H1 (cell line): ENCODE results near the gene CEACAM1. TPM values are rescaled to one million over a fixed set of nuclear protein-coding genes. Genes with fewer than 3 reads are reported as not detected.

Experiments
- CTCF ChIA-PET: fragments of 300-600 bp; sonication (Branson Sonifier 250); formaldehyde crosslinking; loops from one replicate; lab custom pipeline; 2021; ENCODE audit not compliant: partially characterized antibody; lab: Charles Lee
- POLR2A ChIA-PET: fragments of 300-600 bp; sonication (Branson Sonifier 250); formaldehyde crosslinking; loops from one replicate; lab custom pipeline; 2021; ENCODE audit warnings: inconsistent platforms; ENCODE audit not compliant: partially characterized antibody; lab: Charles Lee
- DNase-seq, 2 experiments: peaks; one replicate each; pipeline versions ENCODE4 v3.0.0 to v3.0.0-alpha.2; 2010 to 2022; ENCODE audit warnings: low spot score in 2 of 2, low read depth in 1 of 2, mixed read lengths in 1 of 2
- FAIRE-seq: peaks from 2 replicates; lab custom pipeline; 2011; peaks lifted over from hg19 to GRCh38; lab: Jason Lieb, UNC
- H2AFZ ChIP-seq: 2 replicates; pipeline ENCODE4 v1.8.1; 2012; ENCODE audit warnings: low read length, inconsistent platforms
- H2AK5ac ChIP-seq: 2 replicates; pipeline ENCODE4 v1.6.1; 2013; ENCODE audit warnings: low read depth, low read length
- H2BK120ac ChIP-seq: replicated peaks from 2 replicates; pipeline ENCODE3; 2013; ENCODE audit warnings: low read depth, low read length, inconsistent platforms
- H2BK12ac ChIP-seq: 2 replicates; pipeline ENCODE4 v1.6.1; 2013; ENCODE audit warnings: low read depth, low read length
- H2BK15ac ChIP-seq: 2 replicates; pipeline ENCODE4 v1.6.1; 2013; ENCODE audit warnings: low read length
- H2BK20ac ChIP-seq: 2 replicates; pipeline ENCODE4 v1.6.1; 2013; ENCODE audit warnings: low read length
- H2BK5ac ChIP-seq: 2 replicates; pipeline ENCODE4 v1.6.1; 2013; ENCODE audit warnings: low read depth, low read length
- H3K14ac ChIP-seq: 2 replicates; pipeline ENCODE4 v1.6.1; 2013; ENCODE audit warnings: inconsistent platforms; ENCODE audit not compliant: insufficient read length
- H3K18ac ChIP-seq: 2 replicates; pipeline ENCODE4 v1.6.1; 2013; ENCODE audit warnings: low read length; ENCODE audit errors: extremely low read depth
- H3K23ac ChIP-seq: 2 replicates; pipeline ENCODE4 v1.6.1; 2013; ENCODE audit warnings: inconsistent platforms; ENCODE audit not compliant: insufficient read length
- H3K23me2 ChIP-seq: 2 replicates; pipeline ENCODE4 v1.6.1; 2013; ENCODE audit warnings: low read depth, low read length
- H3K27ac ChIP-seq: 2 replicates; pipeline ENCODE4 v1.6.1; 2011; ENCODE audit warnings: low read depth, low read length, inconsistent platforms
- H3K27me3 ChIP-seq, 4 experiments: replicated peaks in 1 of 4; 1 replicate in 1 of 4; 2 replicates in 3 of 4; pipeline versions ENCODE4 v1.6.1 to v1.8.1; 2011 to 2013; ENCODE audit warnings: low read length in 3 of 4, mild to moderate bottlenecking in 3 of 4, inconsistent platforms in 2 of 4, mixed read lengths in 2 of 4, moderate library complexity in 1 of 4; ENCODE audit not compliant: control insufficient read depth in 3 of 4, insufficient read depth in 3 of 4; ENCODE audit errors: extremely low read depth in 1 of 4
- H3K36me3 ChIP-seq, 4 experiments: 2 replicates each; pipeline versions ENCODE4 v1.6.1 to v1.8.1; 2011 to 2013; ENCODE audit warnings: mild to moderate bottlenecking in 4 of 4, low read length in 3 of 4, moderate library complexity in 2 of 4, control low read depth in 1 of 4, inconsistent platforms in 1 of 4; ENCODE audit not compliant: insufficient read depth in 4 of 4, control insufficient read depth in 2 of 4
- H3K4ac ChIP-seq: replicated peaks from 2 replicates; pipeline ENCODE3; 2013; ENCODE audit warnings: low read length, low read depth, mixed read lengths, inconsistent platforms; ENCODE audit not compliant: insufficient read length
- H3K4me1 ChIP-seq, 4 experiments: replicated peaks in 1 of 4; 1 replicate in 1 of 4; 2 replicates in 3 of 4; pipeline versions ENCODE4 v1.6.1 to v1.8.1; 2011 to 2013; ENCODE audit warnings: low read length in 3 of 4, inconsistent platforms in 2 of 4, mixed read lengths in 1 of 4; ENCODE audit not compliant: insufficient read depth in 4 of 4, control insufficient read depth in 3 of 4
- H3K4me2 ChIP-seq, 2 experiments: 2 replicates each; pipeline versions ENCODE4 v1.6.1 to v1.8.1; 2011 to 2013; ENCODE audit warnings: low read depth in 2 of 2, low read length in 2 of 2, control low read depth in 1 of 2, inconsistent platforms in 1 of 2, mild to moderate bottlenecking in 1 of 2; ENCODE audit not compliant: insufficient read depth in 1 of 2
- H3K4me3 ChIP-seq, 4 experiments: fragments of 200-600, 300-600 bp in 1 of 4; sonication (generic), shearing (Covaris generic), sonication (Bioruptor Twin) in 1 of 4; 2 replicates each; pipeline versions ENCODE4 v1.5.1 to v1.8.1; 2011 to 2016; ENCODE audit warnings: low read length in 4 of 4, low read depth in 3 of 4, control low read depth in 2 of 4, inconsistent platforms in 2 of 4, mild to moderate bottlenecking in 2 of 4, mixed read lengths in 1 of 4, moderate library complexity in 1 of 4; ENCODE audit not compliant: insufficient read depth in 2 of 4; ENCODE audit errors: extremely low read depth in 1 of 4
- H3K56ac ChIP-seq: replicated peaks from 2 replicates; pipeline ENCODE3; 2013; ENCODE audit warnings: low read depth, mild to moderate bottlenecking, mixed read lengths, low read length, inconsistent platforms; ENCODE audit not compliant: insufficient read length
- H3K79me1 ChIP-seq: 2 replicates; pipeline ENCODE4 v1.6.1; 2013; ENCODE audit warnings: low read depth, low read length, control low read depth
- H3K79me2 ChIP-seq, 2 experiments: 2 replicates each; pipeline versions ENCODE4 v1.6.1 to v1.8.1; 2012 to 2013; ENCODE audit warnings: low read length in 2 of 2, mild to moderate bottlenecking in 2 of 2, inconsistent platforms in 1 of 2; ENCODE audit not compliant: insufficient read depth in 2 of 2, control insufficient read depth in 1 of 2
- H3K9ac ChIP-seq, 4 experiments: replicated peaks in 1 of 4; 1 replicate in 1 of 4; 2 replicates in 3 of 4; pipeline versions ENCODE4 v1.6.1 to v1.8.1; 2011 to 2013; ENCODE audit warnings: low read depth in 3 of 4, low read length in 3 of 4, control low read depth in 2 of 4, mild to moderate bottlenecking in 2 of 4, moderate library complexity in 2 of 4, inconsistent platforms in 1 of 4; ENCODE audit errors: extremely low read depth in 1 of 4
- H3K9me3 ChIP-seq, 2 experiments: 2 replicates each; pipeline versions ENCODE4 v1.6.1 to v1.8.1; 2012 to 2013; ENCODE audit warnings: mild to moderate bottlenecking in 2 of 2, moderate library complexity in 2 of 2, control low read depth in 1 of 2, inconsistent platforms in 1 of 2, low read depth in 1 of 2, low read length in 1 of 2, mixed read lengths in 1 of 2; ENCODE audit not compliant: insufficient read depth in 2 of 2
- H4K20me1 ChIP-seq, 2 experiments: replicated peaks in 1 of 2; 2 replicates each; pipeline versions ENCODE3 to v1.8.1; 2011 to 2013; ENCODE audit warnings: inconsistent platforms in 2 of 2, low read length in 2 of 2, mild to moderate bottlenecking in 1 of 2; ENCODE audit not compliant: insufficient read depth in 2 of 2, control insufficient read depth in 1 of 2
- H4K5ac ChIP-seq: 2 replicates; pipeline ENCODE4 v1.6.1; 2013; ENCODE audit warnings: low read length, low read depth, mixed read lengths, inconsistent platforms; ENCODE audit not compliant: insufficient read length
- H4K8ac ChIP-seq: 2 replicates; pipeline ENCODE4 v1.8.0; 2013; ENCODE audit warnings: mild to moderate bottlenecking, moderate library complexity, low read length, inconsistent platforms; ENCODE audit not compliant: insufficient read depth; ENCODE audit errors: extremely low read depth
- H4K91ac ChIP-seq: replicated peaks from 2 replicates; pipeline ENCODE3; 2013; ENCODE audit warnings: low read length, mixed read lengths, inconsistent platforms; ENCODE audit not compliant: insufficient read length
- ASH2L ChIP-seq: fragments of 200-600, 300-600 bp; sonication (generic); IDR thresholded peaks from one replicate; pipeline ENCODE4 v1.7.1; 2017; ENCODE audit warnings: low read length
- KDM1A ChIP-seq: fragments of 200-600, 300-600 bp; sonication (generic); IDR thresholded peaks from 2 replicates; pipeline ENCODE4 v1.7.1; 2016; ENCODE audit warnings: mild to moderate bottlenecking, low read length, borderline replicate concordance
- NANOG ChIP-seq: IDR thresholded peaks from 2 replicates; pipeline ENCODE4 v1.6.1; 2011; ENCODE audit warnings: low read length, low read depth, mild to moderate bottlenecking, inconsistent platforms; ENCODE audit not compliant: insufficient read depth, poor library complexity, severe bottlenecking
- RNF2 ChIP-seq: fragments of 200-900, 300-1000 bp; sonication (generic); IDR thresholded peaks from 2 replicates; pipeline ENCODE4 v1.7.1; 2016; ENCODE audit warnings: borderline replicate concordance, low read depth, mild to moderate bottlenecking, antibody characterized with exemption, low read length; ENCODE audit not compliant: poor library complexity, severe bottlenecking; ENCODE audit errors: missing control alignments
- TEAD4 ChIP-seq: IDR thresholded peaks from 2 replicates; pipeline ENCODE4 v1.6.1; 2012; ENCODE audit warnings: low read depth, low read length, inconsistent platforms, mixed read lengths
- WGBS, 2 experiments: shearing (Covaris generic) in 1 of 2; methylation state at CpG; one replicate each; pipeline versions ENCODE4 v1.1.6 to v1.1.7; 2013 to 2015; ENCODE audit warnings: low lambda C conversion rate in 2 of 2, mixed read lengths in 2 of 2, inconsistent platforms in 1 of 2, low coverage in 1 of 2, missing lambda C conversion rate in 1 of 2; ENCODE audit not compliant: insufficient replicate concordance in 2 of 2, insufficient coverage in 1 of 2, insufficient read length in 1 of 2; ENCODE audit errors: extremely low coverage in 1 of 2, missing lambda C conversion rate in 1 of 2; 5-methylcytosine and 5-hydroxymethylcytosine counted together
- polyA plus RNA-seq, 7 experiments: library from polyadenylated mRNA; depleted of rRNA in 3 of 7; stranded (reverse) in 5 of 7; unstranded in 2 of 7; fragments of >200 nt in 5 of 7; fragments of 200-250 nt in 2 of 7; gene quantifications; 1 replicate in 5 of 7; 2 replicates in 1 of 7; 4 replicates in 1 of 7; pipeline versions ENCODE4 v1.2.1 to v1.2.3, GENCODE V29; 2011 to 2013; ENCODE audit warnings: missing spikeins in 2 of 7, mixed read lengths in 2 of 7
- total RNA-seq: library from RNA; stranded (reverse); fragmentation: NEBNext Ultra II Directional; extraction: Animal tissue kit (Norgen Biotek cat#: 25700); gene quantifications from 2 replicates; pipeline ENCODE4 v1.2.1, GENCODE V29; 2021
- TF ChIP-seq, protein P1 (sequence below): IDR thresholded peaks from 2 replicates; pipeline ENCODE4 v1.6.1; 2012; ENCODE audit warnings: inconsistent platforms

Gene CEACAM1
- total and polyA plus RNA-seq, 2 of the 8 experiments (the other 6 are each of a cell fraction or from before 2014, with no cell fraction given): 1.8 to 3.6 TPM

DNA sequence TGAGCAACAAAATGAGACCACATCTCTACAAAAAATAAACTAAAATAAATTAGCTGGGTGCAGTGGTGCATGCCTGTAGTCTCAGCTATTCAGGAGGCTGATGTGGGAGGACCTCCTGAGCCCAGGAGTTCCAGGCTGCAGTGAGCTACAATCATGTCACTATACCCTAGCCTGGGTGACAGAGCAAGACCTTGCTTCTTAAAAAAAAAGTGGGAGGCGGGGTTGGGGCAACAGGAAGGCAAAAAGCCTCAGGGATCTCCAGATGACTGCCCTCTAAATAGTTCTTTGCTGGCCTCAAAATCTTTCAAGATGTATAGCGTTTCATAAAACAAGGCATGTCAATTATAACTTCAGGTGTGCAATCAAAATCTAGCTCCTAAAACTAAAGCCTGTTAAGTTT, 48.0 kb upstream of the CEACAM1 start:
- Histone ChIP-seq H3K4me3 (no peak overlapping the region), H3K4me2 (no peak overlapping the region), H3K27ac (no peak overlapping the region), H3K9me3 (peaks cover 4 to 11% of the 10 kb centered on the region in 2 experiments; a peak in 2 of 4 replicates), H3K18ac (no peak overlapping the region), H3K14ac (no peak overlapping the region), H4K20me1 (no peaks in the 10 kb centered on the region), H2BK15ac (no peak overlapping the region), H4K5ac (no peak overlapping the region), H2BK12ac (no peak overlapping the region), H3K79me1 (no peaks in the 10 kb centered on the region), H2BK120ac (no peak overlapping the region), H3K9ac (no peak overlapping the region), H4K8ac (no peak overlapping the region), H3K79me2 (no peaks in the 10 kb centered on the region), H3K27me3 (no peaks in the 10 kb centered on the region), H3K23me2 (no peaks in the 10 kb centered on the region), H3K56ac (no peak overlapping the region), H3K36me3 (no peaks in the 10 kb centered on the region), H4K91ac (no peak overlapping the region), H3K4me1 (no peaks in the 10 kb centered on the region; a peak in 1 of 7 replicates), H2AFZ (no peak overlapping the region), H2AK5ac (no peak overlapping the region), H3K4ac (no peak overlapping the region), H3K23ac (no peak overlapping the region), H2BK5ac (no peak overlapping the region), H2BK20ac (no peak overlapping the region)
- no peak for FAIRE-seq
- 64% methylated on average over 2 of the region's 2 CpGs; no CpG with 5 or more reads in 1 of the 2 experiments for WGBS, 2 experiments
- TF ChIP-seq ASH2L: no peak
- TF ChIP-seq KDM1A: no peak
- TF ChIP-seq, protein P1, sequence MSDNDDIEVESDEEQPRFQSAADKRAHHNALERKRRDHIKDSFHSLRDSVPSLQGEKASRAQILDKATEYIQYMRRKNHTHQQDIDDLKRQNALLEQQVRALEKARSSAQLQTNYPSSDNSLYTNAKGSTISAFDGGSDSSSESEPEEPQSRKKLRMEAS: no peak
- TF ChIP-seq RNF2: no peak
- no peak for TF ChIP-seq NANOG
- TF ChIP-seq TEAD4: no peak
- no peak for DNase-seq
- ChIA-PET CTCF (interaction anchor here (0.7 to 2.0 kb wide), 5 partner anchors 9 to 136 kb away, joined by 3 to 7 read pairs (median 6); no protein-coding TSS in a partner anchor), POLR2A (no interaction called here)
